ENCODE results near the gene RBM12.
"Not testable (repeated sequence)": the region's sequence is repeated elsewhere in the genome, so short reads cannot be mapped to it uniquely, and the experiment has no call there.

Gene RBM12

GRCh38 chr20:35695245-35695749 lies 30.6 kb upstream of the RBM12 start:
- no peak overlapping the region for H3K4me2 ChIP-seq (ENCODE audit: low read length)
- peaks cover 16% of the 10 kb centered on the region for H3K4me1 ChIP-seq (ENCODE audit: control insufficient read depth, insufficient read depth, low read length)
- H3K9me3 ChIP-seq (replicated peaks; ENCODE audit: low read length): no peaks in the 10 kb centered on the region
- H3K27me3 ChIP-seq (ENCODE audit: control insufficient read depth, insufficient read depth, low read length): no peaks in the 10 kb centered on the region
- peaks cover 19% of the 10 kb centered on the region for H3K36me3 ChIP-seq (ENCODE audit: insufficient read depth, low read length)
- H3K9ac ChIP-seq (ENCODE audit: low read depth, low read length): no peak overlapping the region
- no peak overlapping the region for H3K4me3 ChIP-seq (ENCODE audit: low read length)

GRCh38 chr20:35690265-35690664 lies 25.6 kb upstream of the RBM12 start:
- Histone ChIP-seq H3K27me3 (ENCODE audit: control insufficient read depth, insufficient read depth, low read length) (no peaks in the 10 kb centered on the region), H3K4me1 (ENCODE audit: control insufficient read depth, insufficient read depth, low read length) (no peaks in the 10 kb centered on the region), H3K36me3 (ENCODE audit: insufficient read depth, low read length) (peaks cover 31% of the 10 kb centered on the region), H3K9ac (ENCODE audit: low read depth, low read length) (no peak overlapping the region), H3K9me3 (replicated peaks; ENCODE audit: low read length) (no peaks in the 10 kb centered on the region), H3K4me2 (ENCODE audit: low read length) (no peak overlapping the region), H3K4me3 (ENCODE audit: low read length) (no peak overlapping the region)

GRCh38 chr20:35686872-35687271 lies 22.2 kb upstream of the RBM12 start:
- H3K4me3 ChIP-seq (ENCODE audit: low read length); H3K9me3 ChIP-seq (replicated peaks; ENCODE audit: low read length); H3K27me3 ChIP-seq (ENCODE audit: control insufficient read depth, insufficient read depth, low read length); H3K9ac ChIP-seq (ENCODE audit: low read depth, low read length); H3K4me1 ChIP-seq (ENCODE audit: control insufficient read depth, insufficient read depth, low read length); H3K4me2 ChIP-seq (ENCODE audit: low read length): not testable (repeated sequence)
- peaks cover 21% of the 10 kb centered on the region for H3K36me3 ChIP-seq (ENCODE audit: insufficient read depth, low read length)

- not testable (repeated sequence) for H3K9ac ChIP-seq (ENCODE audit: low read depth, low read length); H3K4me3 ChIP-seq (ENCODE audit: low read length); H3K4me1 ChIP-seq (ENCODE audit: control insufficient read depth, insufficient read depth, low read length); H3K9me3 ChIP-seq (replicated peaks; ENCODE audit: low read length); H3K27me3 ChIP-seq (ENCODE audit: control insufficient read depth, insufficient read depth, low read length); H3K4me2 ChIP-seq (ENCODE audit: low read length)
- peaks cover 27% of the 10 kb centered on the region for H3K36me3 ChIP-seq (ENCODE audit: insufficient read depth, low read length)
Measured at GRCh38 chr20:35685368-35685767, 20.7 kb upstream of the RBM12 start.

GRCh38 chr20:35681960-35682359 lies 17.3 kb upstream of the RBM12 start:
- no peak overlapping the region for H3K4me2 ChIP-seq (ENCODE audit: low read length)
- no peak overlapping the region for H3K4me3 ChIP-seq (ENCODE audit: low read length)
- H3K9me3 ChIP-seq (replicated peaks; ENCODE audit: low read length): no peaks in the 10 kb centered on the region
- no peaks in the 10 kb centered on the region for H3K4me1 ChIP-seq (ENCODE audit: control insufficient read depth, insufficient read depth, low read length)
- H3K36me3 ChIP-seq (ENCODE audit: insufficient read depth, low read length): peaks cover 13% of the 10 kb centered on the region
- no peak overlapping the region for H3K9ac ChIP-seq (ENCODE audit: low read depth, low read length)
- no peaks in the 10 kb centered on the region for H3K27me3 ChIP-seq (ENCODE audit: control insufficient read depth, insufficient read depth, low read length)

- Histone ChIP-seq H3K36me3 (ENCODE audit: insufficient read depth, low read length) (peaks cover 12% of the 10 kb centered on the region), H3K4me2 (ENCODE audit: low read length) (no peak overlapping the region), H3K9me3 (replicated peaks; ENCODE audit: low read length) (no peaks in the 10 kb centered on the region), H3K27me3 (ENCODE audit: control insufficient read depth, insufficient read depth, low read length) (no peaks in the 10 kb centered on the region), H3K4me1 (ENCODE audit: control insufficient read depth, insufficient read depth, low read length) (no peaks in the 10 kb centered on the region), H3K9ac (ENCODE audit: low read depth, low read length) (no peak overlapping the region), H3K4me3 (ENCODE audit: low read length) (no peak overlapping the region)
Measured at GRCh38 chr20:35680452-35681183, 15.9 kb upstream of the RBM12 start.

GRCh38 chr20:35674921-35675320 lies 10.2 kb upstream of the RBM12 start:
- Histone ChIP-seq H3K4me2 (ENCODE audit: low read length) (no peak overlapping the region), H3K4me1 (ENCODE audit: control insufficient read depth, insufficient read depth, low read length) (no peaks in the 10 kb centered on the region), H3K36me3 (ENCODE audit: insufficient read depth, low read length) (peaks cover 39% of the 10 kb centered on the region)

GRCh38 chr20:35673884-35674283 lies 9.2 kb upstream of the RBM12 start:
- Histone ChIP-seq H3K9ac (ENCODE audit: low read depth, low read length) (no peak overlapping the region), H3K36me3 (ENCODE audit: insufficient read depth, low read length) (peaks cover 49% of the 10 kb centered on the region), H3K4me3 (ENCODE audit: low read length) (no peak overlapping the region)

More at GRCh38 chr20:35674921-35675320, 10.2 kb upstream of the RBM12 start:
- Histone ChIP-seq H3K9me3 (replicated peaks; ENCODE audit: low read length) (no peaks in the 10 kb centered on the region), H3K27me3 (ENCODE audit: control insufficient read depth, insufficient read depth, low read length) (no peaks in the 10 kb centered on the region), H3K9ac (ENCODE audit: low read depth, low read length) (no peak overlapping the region), H3K4me3 (ENCODE audit: low read length) (no peak overlapping the region)

GRCh38 chr20:35669681-35670080 lies 5.0 kb upstream of the RBM12 start:
- H3K36me3 ChIP-seq (ENCODE audit: insufficient read depth, low read length): peaks cover 44% of the 10 kb centered on the region
- no peak overlapping the region for H3K4me2 ChIP-seq (ENCODE audit: low read length)
- no peaks in the 10 kb centered on the region for H3K4me1 ChIP-seq (ENCODE audit: control insufficient read depth, insufficient read depth, low read length)
- H3K9ac ChIP-seq (ENCODE audit: low read depth, low read length): no peak overlapping the region
- H3K4me3 ChIP-seq (ENCODE audit: low read length): no peak overlapping the region
- no peaks in the 10 kb centered on the region for H3K27me3 ChIP-seq (ENCODE audit: control insufficient read depth, insufficient read depth, low read length)
- no peaks in the 10 kb centered on the region for H3K9me3 ChIP-seq (replicated peaks; ENCODE audit: low read length)

More at GRCh38 chr20:35673884-35674283, 9.2 kb upstream of the RBM12 start:
- H3K4me1 ChIP-seq (ENCODE audit: control insufficient read depth, insufficient read depth, low read length): no peaks in the 10 kb centered on the region
- H3K4me2 ChIP-seq (ENCODE audit: low read length): no peak overlapping the region
- no peaks in the 10 kb centered on the region for H3K9me3 ChIP-seq (replicated peaks; ENCODE audit: low read length)
- H3K27me3 ChIP-seq (ENCODE audit: control insufficient read depth, insufficient read depth, low read length): no peaks in the 10 kb centered on the region

GRCh38 chr20:35669221-35669620 lies 4.5 kb upstream of the RBM12 start:
- Histone ChIP-seq H3K36me3 (ENCODE audit: insufficient read depth, low read length) (peaks cover 39% of the 10 kb centered on the region), H3K4me2 (ENCODE audit: low read length) (no peak overlapping the region), H3K4me1 (ENCODE audit: control insufficient read depth, insufficient read depth, low read length) (no peaks in the 10 kb centered on the region), H3K4me3 (ENCODE audit: low read length) (no peak overlapping the region), H3K9ac (ENCODE audit: low read depth, low read length) (no peak overlapping the region), H3K9me3 (replicated peaks; ENCODE audit: low read length) (no peaks in the 10 kb centered on the region), H3K27me3 (ENCODE audit: control insufficient read depth, insufficient read depth, low read length) (no peaks in the 10 kb centered on the region)

GRCh38 chr20:35665949-35666288 lies 1.2 kb upstream of the RBM12 start:
- Histone ChIP-seq H3K36me3 (ENCODE audit: insufficient read depth, low read length) (peaks cover 20% of the 10 kb centered on the region), H3K27me3 (ENCODE audit: control insufficient read depth, insufficient read depth, low read length) (no peaks in the 10 kb centered on the region), H3K9ac (ENCODE audit: low read depth, low read length) (no peak overlapping the region), H3K4me1 (ENCODE audit: control insufficient read depth, insufficient read depth, low read length) (peaks cover 22% of the 10 kb centered on the region), H3K4me3 (ENCODE audit: low read length) (no peak overlapping the region), H3K9me3 (replicated peaks; ENCODE audit: low read length) (no peaks in the 10 kb centered on the region), H3K4me2 (ENCODE audit: low read length) (no peak overlapping the region)
